K562 (cell line): ENCODE results near the gene PLA2G4F. TPM values are rescaled to one million over a fixed set of nuclear protein-coding genes. Genes with fewer than 3 reads are reported as not detected.
A peak's percentile ranks its signal among the peaks of the same experiment; 100 is the strongest.

Source experiments
- ATAC-seq: fragments of 200-7000 bp; cut with Tn5 transposase; 3 replicates; pipeline ENCODE4 v1.9.1; 2020; ENCODE audit warnings: moderate library complexity
- BruUV-seq: library from RNA; stranded (reverse); fragments of 400-500 nt; replicated peaks from 2 replicates; lab custom pipeline; 2021; lab: Mats Ljungman, UMichigan
- CTCF ChIA-PET: fragments of 300-600 bp; formaldehyde crosslinking; extraction: SDS; loops from one replicate; lab custom pipeline; 2021; ENCODE audit warnings: low intra/inter-chr PET ratio; lab: Yijun Ruan, JAX
- POLR2A ChIA-PET: fragments of 300-600, 350-650 bp; sonication (Branson Sonifier 250); formaldehyde crosslinking; extraction: SDS; loops from one replicate; lab custom pipeline; 2021; ENCODE audit warnings: antibody characterized with exemption, inconsistent platforms; lab: Yijun Ruan, JAX
- DNase-seq, 4 experiments: peaks; one replicate each; pipeline versions ENCODE4 v3.0.0 to v3.0.0-alpha.2; 2011 to 2018; ENCODE audit warnings: low spot score in 3 of 4, mixed read lengths in 3 of 4; ENCODE audit errors: extremely low read depth in 1 of 4
- FAIRE-seq: peaks from 2 replicates; lab custom pipeline; 2011; peaks lifted over from hg19 to GRCh38; lab: Jason Lieb, UNC
- H2AFZ ChIP-seq: 2 replicates; pipeline ENCODE4 v1.6.0; 2011; ENCODE audit warnings: low read depth, low read length, control low read depth, inconsistent platforms
- H3K27ac ChIP-seq: fragments of 200-600 bp; 3 replicates; pipeline ENCODE4 v1.8.0; 2011; ENCODE audit warnings: low read depth, mild to moderate bottlenecking, control low read depth, inconsistent platforms, low read length, moderate library complexity, mixed read lengths; ENCODE audit errors: extremely low read depth
- H3K27me3 ChIP-seq, 2 experiments: fragments of 300-600 bp in 1 of 2; 2 replicates in 1 of 2; 3 replicates in 1 of 2; pipeline versions ENCODE4 v1.6.0 to v1.8.0; 2011; ENCODE audit warnings: inconsistent platforms in 2 of 2, low read length in 2 of 2, mild to moderate bottlenecking in 1 of 2, mixed read lengths in 1 of 2, moderate library complexity in 1 of 2; ENCODE audit not compliant: control insufficient read depth in 2 of 2, insufficient read depth in 2 of 2
- H3K36me3 ChIP-seq: fragments of 300-600 bp; 3 replicates; pipeline ENCODE4 v1.8.0; 2011; ENCODE audit warnings: mild to moderate bottlenecking, low read length, inconsistent platforms; ENCODE audit not compliant: control insufficient read depth, insufficient read depth
- H3K4me1 ChIP-seq, 2 experiments: fragments of 200-600 bp in 1 of 2; replicated peaks in 1 of 2; 2 replicates in 1 of 2; 3 replicates in 1 of 2; pipeline versions ENCODE4 v1.5.1 to v1.8.0; 2011; ENCODE audit warnings: inconsistent platforms in 2 of 2, low read length in 2 of 2, mild to moderate bottlenecking in 1 of 2, mixed read lengths in 1 of 2, moderate library complexity in 1 of 2; ENCODE audit not compliant: control insufficient read depth in 2 of 2, insufficient read depth in 2 of 2
- H3K4me2 ChIP-seq: 2 replicates; pipeline ENCODE4 v1.6.1; 2011; ENCODE audit warnings: low read length, control low read depth, inconsistent platforms, mixed read lengths; ENCODE audit not compliant: insufficient read depth
- H3K4me3 ChIP-seq: fragments of 200-600 bp; sonication (generic), shearing (Covaris generic); 2 replicates; pipeline ENCODE4 v1.5.1; 2016; ENCODE audit warnings: control low read depth, inconsistent platforms
- H3K79me2 ChIP-seq: fragments of 200-600 bp; 3 replicates; pipeline ENCODE4 v1.8.0; 2011; ENCODE audit warnings: low read length, inconsistent platforms; ENCODE audit not compliant: control insufficient read depth, insufficient read depth
- H3K9ac ChIP-seq, 2 experiments: 2 replicates each; pipeline versions ENCODE4 v1.6.0 to v1.6.1; 2011; ENCODE audit warnings: low read depth in 2 of 2, low read length in 2 of 2, control low read depth in 1 of 2, inconsistent platforms in 1 of 2, mild to moderate bottlenecking in 1 of 2, mixed read lengths in 1 of 2; ENCODE audit not compliant: insufficient read depth in 1 of 2
- H3K9me1 ChIP-seq: one replicate; pipeline ENCODE4 v1.6.0; 2011; ENCODE audit warnings: inconsistent platforms, mild to moderate bottlenecking, low read length, moderate library complexity; ENCODE audit not compliant: control insufficient read depth, insufficient read depth
- H3K9me3 ChIP-seq: replicated peaks from 2 replicates; pipeline ENCODE4 v1.5.1; 2011; ENCODE audit warnings: low read depth, low read length, inconsistent platforms; ENCODE audit not compliant: control insufficient read depth, insufficient read depth
- H4K20me1 ChIP-seq: replicated peaks from 2 replicates; pipeline ENCODE4 v1.6.1; 2011; ENCODE audit warnings: low read length, inconsistent platforms, mixed read lengths; ENCODE audit not compliant: control insufficient read depth, insufficient read depth
- BCLAF1 ChIP-seq, 2 experiments: fragments of 450-650 bp in 1 of 2; IDR thresholded peaks; 2 replicates each; pipeline ENCODE4 v1.6.1; 2011 to 2017; ENCODE audit warnings: low read depth in 2 of 2, antibody characterized with exemption in 1 of 2, borderline replicate concordance in 1 of 2, low read length in 1 of 2, mild to moderate bottlenecking in 1 of 2, mixed read lengths in 1 of 2; ENCODE audit not compliant: control insufficient read depth in 1 of 2
- CEBPG ChIP-seq, 3 experiments: fragments of 200-800 bp in 1 of 3; sonication (Bioruptor generic) in 1 of 3; sonication (generic) in 1 of 3; formaldehyde crosslinking in 1 of 3; IDR thresholded peaks in 2 of 3; conservative IDR thresholded peaks in 1 of 3; 2 replicates each; pipeline versions ENCODE4 v1.6.1 to v1.8.0; 2016 to 2022; ENCODE audit warnings: missing compliant biosample characterization in 2 of 3, missing genetic modification characterization in 2 of 3, mild to moderate bottlenecking in 1 of 3, missing genetic modification reagents in 1 of 3
- E2F6 ChIP-seq, 2 experiments: IDR thresholded peaks; 2 replicates each; pipeline ENCODE4 v1.6.1; 2011; ENCODE audit warnings: borderline replicate concordance in 1 of 2, control low read depth in 1 of 2, low read depth in 1 of 2, low read length in 1 of 2, mild to moderate bottlenecking in 1 of 2, mixed read lengths in 1 of 2, moderate library complexity in 1 of 2; ENCODE audit not compliant: insufficient read depth in 1 of 2, insufficient read length in 1 of 2, poor library complexity in 1 of 2, severe bottlenecking in 1 of 2; ENCODE audit errors: extremely low read depth in 1 of 2
- MAFK ChIP-seq: IDR thresholded peaks from 2 replicates; pipeline ENCODE4 v1.6.1; 2011; ENCODE audit warnings: low read length, improper control_type of control experiment
- NCOR1 ChIP-seq: fragments of 450-650 bp; IDR thresholded peaks from 2 replicates; pipeline ENCODE4 v1.6.1; 2016; ENCODE audit warnings: mild to moderate bottlenecking, moderate library complexity
- PCBP1 ChIP-seq: fragments of 200-400 bp; formaldehyde crosslinking; IDR thresholded peaks from 2 replicates; pipeline ENCODE4 v1.6.1; 2018; ENCODE audit warnings: mild to moderate bottlenecking, low read depth, low read length; ENCODE audit not compliant: poor library complexity, severe bottlenecking
- RBM22 ChIP-seq: fragments of 200-400 bp; formaldehyde crosslinking; IDR thresholded peaks from 2 replicates; pipeline ENCODE4 v1.6.1; 2018; ENCODE audit warnings: low read length, low read depth; ENCODE audit not compliant: poor library complexity, severe bottlenecking
- XRCC4 ChIP-seq: IDR thresholded peaks from one replicate; pipeline ENCODE4 v1.6.1; 2011; ENCODE audit not compliant: insufficient read depth, insufficient read length; ENCODE audit errors: extremely low read depth
- WGBS: fragments of 100-300 bp; shearing (Covaris generic); methylation state at CpG from one replicate; pipeline ENCODE4 v1.1.6; 2016; ENCODE audit warnings: low coverage, mixed read lengths; ENCODE audit not compliant: insufficient coverage; ENCODE audit errors: missing lambda C conversion rate; 5-methylcytosine and 5-hydroxymethylcytosine counted together
- in situ Hi-C: fragments of 300-500 bp; cut with MboI; formaldehyde crosslinking; loops from 4 replicates; pipeline ENCODE4 v1.15.0; 2018; ENCODE audit warnings: inconsistent platforms, mixed read lengths
- intact Hi-C: fragments of 100-400 bp; cut with micrococcal nuclease; formaldehyde crosslinking; loops from 2 replicates; pipeline ENCODE4 v1.14.2; 2022
- polyA plus RNA-seq, 8 experiments: library from polyadenylated mRNA; depleted of rRNA in 4 of 8; stranded (reverse) in 5 of 8; unstranded in 3 of 8; fragments of >200 nt; fragmentation: Nextera tagmentation in 2 of 8; fragmentation: Illumina TruSeq in 1 of 8; extraction: Ambion mirVana in 2 of 8; extraction: Trizol in 1 of 8; gene quantifications; 2 replicates each; pipeline versions ENCODE4 v1.2.1 to v1.2.3, GENCODE V29; 2011 to 2014; ENCODE audit warnings: inconsistent platforms in 1 of 8, missing spikeins in 1 of 8
- total RNA-seq, 7 experiments: library from RNA; depleted of rRNA in 6 of 7; stranded (reverse); fragments of >200 nt in 6 of 7; fragmentation: Illumina TruSeq in 2 of 7; extraction: Trizol in 2 of 7; gene quantifications; 2 replicates each; pipeline versions ENCODE4 v1.2.1 to v1.2.3, GENCODE V29; 2011 to 2021; ENCODE audit warnings: low replicate concordance in 1 of 7

Gene PLA2G4F
- total and polyA plus RNA-seq, 9 of the 15 experiments (the other 6 are each of a cell fraction or from before 2014, with no cell fraction given): 0.02 TPM; not detected in 8

GRCh38 chr15:42121682-42122081 is 34.8 kb downstream of the PLA2G4F start:
- Histone ChIP-seq H3K9me3 (no peaks in the 10 kb centered on the region), H2AFZ (no peak overlapping the region), H3K4me3 (no peak overlapping the region), H3K4me2 (no peak overlapping the region), H3K27me3 (peaks cover 14 to 37% of the 10 kb centered on the region in 2 experiments; a peak in 4 of 5 replicates), H3K27ac (no peak overlapping the region), H4K20me1 (0 out of 2 replicates have a peak, but pooled peaks cover 2% of the 10 kb centered on the region), H3K4me1 (no peaks in the 10 kb centered on the region), H3K36me3 (no peaks in the 10 kb centered on the region), H3K9ac (no peak overlapping the region), H3K9me1 (no peaks in the 10 kb centered on the region), H3K79me2 (no peaks in the 10 kb centered on the region)
- 7% methylated on average over 2 of the region's 2 CpGs for WGBS
- intact Hi-C loops (no loop called here), in situ Hi-C loops (no loop called here)
- ATAC-seq: no peak
- FAIRE-seq: no peak
- TF ChIP-seq RBM22 (no peak), NCOR1 (no peak), PCBP1 (no peak)
- ChIA-PET CTCF (no interaction called here), POLR2A (interaction anchor here (1.3 kb wide), 1 partner anchor 9 kb away, joined by 5 read pairs; no protein-coding TSS in a partner anchor)
- DNase-seq: no peak
- BruUV-seq: no TSS peak

- ATAC-seq (no peak; the same call in 2 of the 3 replicates), DNase-seq (no peak), FAIRE-seq (no peak)
- H3K4me3 ChIP-seq: no peak overlapping the region
- H3K27ac ChIP-seq: no peak overlapping the region
- in situ Hi-C loops (no loop called here), intact Hi-C loops (no loop called here)
- no peaks in the 10 kb centered on the region for H3K79me2 ChIP-seq
- H3K9me3 ChIP-seq: no peaks in the 10 kb centered on the region
- H3K4me1 ChIP-seq: no peaks in the 10 kb centered on the region
- POLR2A ChIA-PET: interaction anchor here (0.6 to 1.3 kb wide), 2 partner anchors 10 to 208 kb away, joined by 3 to 5 read pairs; no protein-coding TSS in a partner anchor
- H4K20me1 ChIP-seq: 0 out of 2 replicates have a peak, but pooled peaks cover 2% of the 10 kb centered on the region
- no peaks in the 10 kb centered on the region for H3K9me1 ChIP-seq
- no peak overlapping the region for H3K9ac ChIP-seq
- H3K27me3 ChIP-seq: peaks cover 14 to 37% of the 10 kb centered on the region in 2 experiments; a peak in 4 of 5 replicates
- H3K4me2 ChIP-seq: no peak overlapping the region
- BruUV-seq: no TSS peak
- no peaks in the 10 kb centered on the region for H3K36me3 ChIP-seq
- H2AFZ ChIP-seq: no peak overlapping the region
- CTCF ChIA-PET: no interaction called here
- 10% methylated on average over 6 of the region's 6 CpGs for WGBS
- TF ChIP-seq XRCC4 (no peak), E2F6 (IDR thresholded peaks at IDR 0.05; ENCODE audit: borderline replicate concordance in 1 of 2, extremely low read depth in 1 of 2, insufficient read depth in 1 of 2, insufficient read length in 1 of 2, low read depth in 1 of 2, low read length in 1 of 2, poor library complexity in 1 of 2, severe bottlenecking in 1 of 2) (no peak), MAFK (0 out of 2 replicates have a peak, but pooled peaks have one; percentile 11), CEBPG (CRISPR knock-in tag; IDR thresholded peaks at IDR 0.05) (peak; percentile 82), CEBPG (tag; conservative IDR thresholded peaks at IDR 0.05 in 1 of 2, IDR thresholded peaks at IDR 0.05 in 1 of 2) (peak; percentile 91 to 99), BCLAF1 (IDR thresholded peaks at IDR 0.05; ENCODE audit: borderline replicate concordance in 1 of 2, control insufficient read depth in 1 of 2, low read depth in 2 of 2, low read length in 1 of 2) (no peak)
Measured at GRCh38 chr15:42121021-42121420, 35.4 kb downstream of the PLA2G4F start.
